ENCODE results near the gene GJD3. TPM values are rescaled to one million over a fixed set of nuclear protein-coding genes. Genes with fewer than 3 reads are reported as not detected.

Gene GJD3
- total RNA-seq, 2 experiments from 2014 or later: not detected

GRCh38 chr17:40352779-40353394 lies 11.7 kb downstream of the GJD3 start:
- no peaks in the 10 kb centered on the region for H3K79me2 ChIP-seq (ENCODE audit: insufficient read depth, low read depth, low read length)
- intact Hi-C loops (cut with micrococcal nuclease; ENCODE audit: unreplicated experiment): no loop called here
- H3K9me2 ChIP-seq (ENCODE audit: insufficient read depth, low read length): no peaks in the 10 kb centered on the region
- H3K36me3 ChIP-seq (ENCODE audit: insufficient read depth, low read length): no peaks in the 10 kb centered on the region
- no TSS peak for BruUV-seq (replicated peaks)
- H3K27ac ChIP-seq (ENCODE audit: low read depth, low read length, poor library complexity, severe bottlenecking): no peak overlapping the region
- TF ChIP-seq CTCF (conservative IDR thresholded peaks at IDR 0.05; ENCODE audit: low read length) (no peak), EZH2phosphoT487 (IDR thresholded peaks at IDR 0.05; ENCODE audit: borderline replicate concordance, low read depth, low read length) (no peak)
- H3K4me3 ChIP-seq (ENCODE audit: low read depth, low read length, poor library complexity, severe bottlenecking): no peak overlapping the region
- CTCF ChIA-PET (ENCODE audit: unreplicated experiment): interaction anchor here (0.6 kb wide), 1 partner anchor 39 kb away, joined by 3 read pairs; no protein-coding TSS in a partner anchor
- POLR2A ChIA-PET: no interaction called here
- H3K9me3 ChIP-seq (ENCODE audit: low read length): no peaks in the 10 kb centered on the region
- H2AFZ ChIP-seq (ENCODE audit: low read length): no peak overlapping the region
- H4K20me1 ChIP-seq (ENCODE audit: insufficient read depth, low read length): no peaks in the 10 kb centered on the region
- DNase-seq (ENCODE audit: low spot score): no peak
- peaks cover 8% of the 10 kb centered on the region for H3K4me1 ChIP-seq (ENCODE audit: insufficient read depth, low read length, poor library complexity, severe bottlenecking)
- no peak overlapping the region for H3K4me2 ChIP-seq (ENCODE audit: low read length)

- no peaks in the 10 kb centered on the region for H3K36me3 ChIP-seq (ENCODE audit: insufficient read depth, low read length)
- no peak for DNase-seq (ENCODE audit: low spot score)
- no peaks in the 10 kb centered on the region for H3K9me3 ChIP-seq (ENCODE audit: low read length)
- ChIA-PET POLR2A (no interaction called here), CTCF (ENCODE audit: unreplicated experiment) (interaction anchor here (0.5 kb wide), 1 partner anchor 53 kb away, joined by 3 read pairs; no protein-coding TSS in a partner anchor)
- BruUV-seq (replicated peaks): no TSS peak
- H3K4me2 ChIP-seq (ENCODE audit: low read length): no peak overlapping the region
- no peaks in the 10 kb centered on the region for H3K79me2 ChIP-seq (ENCODE audit: insufficient read depth, low read depth, low read length)
- H4K20me1 ChIP-seq (ENCODE audit: insufficient read depth, low read length): no peaks in the 10 kb centered on the region
- H2AFZ ChIP-seq (ENCODE audit: low read length): no peak overlapping the region
- no peak for TF ChIP-seq EZH2phosphoT487 (IDR thresholded peaks at IDR 0.05; ENCODE audit: borderline replicate concordance, low read depth, low read length)
- TF ChIP-seq CTCF (conservative IDR thresholded peaks at IDR 0.05; ENCODE audit: low read length): no peak
- H3K4me1 ChIP-seq (ENCODE audit: insufficient read depth, low read length, poor library complexity, severe bottlenecking): peaks cover 14% of the 10 kb centered on the region
- no peaks in the 10 kb centered on the region for H3K9me2 ChIP-seq (ENCODE audit: insufficient read depth, low read length)
- no peak overlapping the region for H3K27ac ChIP-seq (ENCODE audit: low read depth, low read length, poor library complexity, severe bottlenecking)
- no peak overlapping the region for H3K4me3 ChIP-seq (ENCODE audit: low read depth, low read length, poor library complexity, severe bottlenecking)
- intact Hi-C loops (cut with micrococcal nuclease; ENCODE audit: unreplicated experiment): no loop called here
Observed at GRCh38 chr17:40352237-40352778, 12.2 kb downstream of the GJD3 start.

All from OCI-LY7 (cell line).